ENCODE measurements around the gene PPP3CA.

The PPP3CA gene

DNA sequence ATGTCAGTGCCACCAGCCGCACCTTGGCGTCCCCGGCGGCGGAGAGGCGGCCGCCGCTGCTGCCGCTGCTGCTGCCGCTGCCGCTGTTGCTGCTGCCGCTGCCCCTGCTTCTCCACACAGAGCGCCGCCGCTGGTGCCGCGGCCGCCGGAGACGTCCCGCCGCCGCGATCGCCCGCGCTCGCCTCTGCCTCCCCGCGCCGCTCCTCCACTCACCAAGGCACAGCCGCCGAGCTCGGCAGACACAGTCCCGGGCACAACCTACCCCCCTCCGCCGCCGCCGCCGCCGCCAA is at the start of gene PPP3CA:
Gene PPP3CA, minus strand, starts transcription at position 260 of the 290 bp plus-strand sequence.
- no peak for DNase-seq (ENCODE audit: low spot score)

DNA sequence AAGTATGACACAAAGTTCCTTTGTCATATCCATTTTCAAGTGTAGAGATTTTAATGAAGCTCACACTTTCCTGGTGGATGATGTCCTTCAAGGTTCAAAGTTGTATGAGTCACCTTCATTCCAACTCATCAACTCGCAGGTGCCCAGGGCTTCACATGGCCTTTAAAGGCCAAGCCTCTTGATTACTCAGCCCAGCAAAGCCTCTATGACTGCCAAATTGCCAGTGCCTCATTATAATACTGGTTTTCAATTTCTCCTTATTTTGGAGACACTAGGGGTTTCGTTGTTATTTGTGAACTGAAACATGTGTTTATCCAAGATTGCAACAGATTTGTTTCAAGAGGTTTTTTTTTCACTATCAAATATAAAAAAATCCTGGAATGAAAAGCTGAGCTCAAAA is 45.9 kb upstream of the PPP3CA start:
- no peak for DNase-seq (ENCODE audit: low spot score)

DNA sequence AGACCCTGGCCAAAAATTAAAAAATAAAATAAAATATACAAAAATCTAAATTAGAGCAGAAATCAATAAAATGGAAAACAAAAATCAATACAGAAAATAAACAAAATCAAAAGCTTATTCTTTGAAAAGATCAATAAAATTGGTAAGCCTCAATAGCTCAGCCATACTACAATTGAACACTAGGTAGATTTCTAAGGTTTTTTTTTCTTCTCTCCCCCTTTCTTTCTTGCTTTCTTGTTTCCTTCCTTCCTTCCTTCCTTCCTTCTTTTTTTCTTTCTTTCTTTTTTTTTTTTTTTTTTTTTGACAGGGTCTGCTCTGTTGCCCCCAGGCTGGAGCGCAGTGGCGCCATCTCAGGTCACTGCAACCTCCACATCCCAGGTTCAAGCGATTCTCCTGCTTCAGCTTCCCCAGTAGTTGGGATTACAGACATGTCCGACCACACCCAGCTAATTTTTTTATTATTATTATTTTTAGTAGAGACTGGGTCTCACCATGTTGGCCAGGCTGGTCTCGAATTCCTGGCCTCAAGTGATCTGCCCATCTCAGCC is 23.4 kb upstream of the PPP3CA start:
- no peak for DNase-seq (ENCODE audit: low spot score)

DNA sequence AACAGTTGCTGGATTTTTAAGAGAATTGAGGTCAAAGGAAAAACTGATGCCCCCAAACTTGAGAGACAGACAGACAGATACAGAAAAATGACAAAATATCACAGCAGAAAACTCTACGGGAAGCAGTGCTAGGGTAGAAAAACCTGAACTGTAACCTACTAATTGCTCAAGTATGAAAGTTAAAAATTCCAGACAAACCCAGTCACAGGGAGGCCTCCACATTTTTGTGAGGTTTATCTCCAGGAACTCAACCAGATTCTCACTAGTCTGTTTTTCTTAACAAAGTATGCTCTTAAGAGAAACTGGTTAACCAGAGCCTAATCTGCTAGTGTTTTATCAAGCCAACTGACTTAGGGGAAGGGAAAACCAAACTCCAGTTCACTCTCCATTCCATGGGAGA is 19.9 kb upstream of the PPP3CA start:
- DNase-seq (ENCODE audit: low spot score), result no peak

DNA sequence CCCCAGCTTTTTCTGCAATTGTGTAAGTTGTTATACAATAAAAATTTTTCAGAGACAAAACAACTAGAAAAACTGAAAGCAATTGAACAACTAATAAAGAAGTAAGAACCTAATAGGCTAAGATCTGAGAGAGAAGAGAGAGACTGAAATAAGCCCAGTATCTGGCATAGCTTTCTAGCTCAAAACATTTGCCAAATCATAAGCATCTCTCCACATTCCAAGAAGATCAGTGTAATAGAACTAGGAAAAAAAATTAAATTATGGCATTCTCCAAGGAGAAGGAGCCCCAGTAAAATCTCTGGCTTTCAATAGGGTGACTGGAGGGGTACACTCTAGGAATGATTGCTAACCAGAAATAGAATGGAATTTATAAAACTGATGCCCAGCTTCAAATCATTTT is 19.0 kb upstream of the PPP3CA start:
- no peak for DNase-seq (ENCODE audit: low spot score)

DNA sequence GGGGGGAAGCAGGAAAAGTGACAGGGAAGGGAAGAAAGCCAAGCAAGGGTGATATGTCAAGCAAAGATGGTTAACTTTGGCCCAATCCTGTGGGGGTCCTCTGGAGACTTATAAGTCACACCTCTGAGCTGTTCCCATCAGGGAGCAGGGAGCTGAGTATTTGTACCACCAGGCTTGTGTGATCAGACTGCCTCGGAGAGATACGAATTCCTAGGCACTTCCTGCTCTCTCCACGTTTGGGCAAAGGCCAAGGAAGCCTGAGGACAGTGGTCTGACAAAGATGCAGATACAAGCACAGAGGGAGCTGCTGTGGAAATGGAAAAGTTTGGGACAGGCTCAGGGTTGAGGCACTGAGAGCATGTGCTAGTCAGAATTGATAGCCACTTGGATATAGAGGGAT is 10.4 kb upstream of the PPP3CA start:
- DNase-seq (ENCODE audit: low spot score), result no peak

DNA sequence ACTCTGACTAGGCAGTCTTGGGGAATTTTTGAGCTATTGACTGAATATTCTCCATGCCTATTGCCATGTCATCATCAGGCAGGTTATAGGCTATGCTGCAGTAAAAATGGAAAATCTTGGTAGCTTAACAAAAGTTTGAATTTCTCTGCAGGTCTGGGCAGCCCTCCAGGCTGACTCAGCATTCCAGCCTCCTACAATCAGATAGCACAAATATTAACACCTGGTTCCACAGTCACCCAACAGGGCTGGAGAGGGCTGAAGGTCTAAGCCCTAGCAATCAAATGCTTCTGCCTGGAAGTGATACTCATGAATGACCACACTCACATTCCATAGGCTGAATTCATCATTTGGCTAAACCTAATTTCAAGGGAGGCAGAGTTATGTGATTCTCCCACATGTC is 9.6 kb upstream of the PPP3CA start:
- DNase-seq (ENCODE audit: low spot score), result no peak

DNA sequence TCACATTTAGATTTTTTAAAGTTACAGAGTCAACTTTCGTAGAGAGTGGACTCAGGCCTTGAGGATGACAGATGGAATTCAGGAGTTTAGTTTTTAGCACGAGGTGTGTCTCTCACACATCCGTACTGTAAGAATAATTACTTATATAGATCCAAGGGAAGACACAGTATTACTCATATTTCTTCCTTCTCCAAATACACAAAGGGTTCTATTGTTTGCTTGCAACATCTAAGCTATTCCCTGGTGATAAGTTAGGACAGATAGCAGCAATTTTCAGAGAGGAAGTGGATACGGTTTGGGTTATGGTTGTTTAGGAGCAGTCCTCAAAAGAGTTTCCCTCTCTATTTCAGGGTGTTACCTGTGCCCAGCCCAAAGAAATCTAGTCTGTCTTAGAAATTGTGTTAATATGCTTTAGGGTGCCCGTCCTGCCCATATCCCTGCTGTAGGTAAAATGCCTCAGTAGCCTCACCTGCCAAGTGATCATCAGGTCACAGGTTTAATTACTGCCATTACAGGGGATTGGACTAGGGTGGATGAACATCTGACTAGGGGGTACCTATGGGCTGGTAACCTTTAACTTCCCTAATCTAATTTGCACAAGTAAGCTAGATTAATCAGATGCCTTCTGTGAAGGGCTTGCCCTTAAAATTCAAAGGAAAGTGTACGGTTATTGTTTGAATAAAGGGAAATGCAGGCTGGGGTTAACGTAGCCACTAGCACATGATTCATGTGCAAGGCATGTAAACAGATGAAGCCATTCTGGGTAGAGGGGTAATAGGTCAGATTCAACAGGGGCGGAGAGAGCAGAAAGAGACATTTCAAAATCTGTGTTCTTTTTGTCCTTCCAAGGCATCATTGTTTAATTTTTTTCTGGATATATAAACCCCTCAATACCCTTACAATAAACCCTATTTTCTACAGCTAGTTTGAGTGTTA is 8.7 kb upstream of the PPP3CA start:
- DNase-seq (ENCODE audit: low spot score), result no peak

DNA sequence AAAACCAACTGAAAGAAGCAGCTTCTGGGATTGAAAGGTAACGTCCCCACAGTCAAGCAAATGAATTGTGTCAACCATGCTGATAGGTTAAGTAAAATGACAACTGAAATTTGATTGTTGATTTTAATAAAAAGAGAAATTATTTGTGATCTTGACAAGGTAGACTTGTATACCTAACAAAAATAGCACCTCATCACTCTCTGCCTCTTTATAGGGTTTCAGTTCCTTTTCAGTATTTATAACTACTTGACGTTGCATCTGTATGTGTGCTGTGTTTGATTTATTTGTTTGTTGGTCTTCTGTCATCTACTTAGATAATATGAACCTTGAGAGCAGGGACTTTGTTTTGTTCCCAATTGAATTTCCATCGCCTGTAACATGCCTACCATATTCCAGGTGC is 7.9 kb upstream of the PPP3CA start:
- DNase-seq (ENCODE audit: low spot score), result no peak

DNA sequence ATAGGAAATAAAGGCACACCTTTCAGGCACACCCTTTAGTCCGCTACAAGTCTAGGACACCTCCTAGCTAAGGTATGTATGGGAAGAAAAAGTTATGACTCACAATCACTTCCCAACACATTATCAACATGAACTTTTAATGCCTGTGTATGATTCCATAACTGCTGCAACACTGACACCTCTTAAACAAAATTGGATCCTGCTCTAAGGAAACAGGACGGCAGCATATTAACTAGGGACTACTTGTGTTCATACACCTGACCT is 2.4 kb upstream of the PPP3CA start:
- DNase-seq (ENCODE audit: low spot score), result no peak

DNA sequence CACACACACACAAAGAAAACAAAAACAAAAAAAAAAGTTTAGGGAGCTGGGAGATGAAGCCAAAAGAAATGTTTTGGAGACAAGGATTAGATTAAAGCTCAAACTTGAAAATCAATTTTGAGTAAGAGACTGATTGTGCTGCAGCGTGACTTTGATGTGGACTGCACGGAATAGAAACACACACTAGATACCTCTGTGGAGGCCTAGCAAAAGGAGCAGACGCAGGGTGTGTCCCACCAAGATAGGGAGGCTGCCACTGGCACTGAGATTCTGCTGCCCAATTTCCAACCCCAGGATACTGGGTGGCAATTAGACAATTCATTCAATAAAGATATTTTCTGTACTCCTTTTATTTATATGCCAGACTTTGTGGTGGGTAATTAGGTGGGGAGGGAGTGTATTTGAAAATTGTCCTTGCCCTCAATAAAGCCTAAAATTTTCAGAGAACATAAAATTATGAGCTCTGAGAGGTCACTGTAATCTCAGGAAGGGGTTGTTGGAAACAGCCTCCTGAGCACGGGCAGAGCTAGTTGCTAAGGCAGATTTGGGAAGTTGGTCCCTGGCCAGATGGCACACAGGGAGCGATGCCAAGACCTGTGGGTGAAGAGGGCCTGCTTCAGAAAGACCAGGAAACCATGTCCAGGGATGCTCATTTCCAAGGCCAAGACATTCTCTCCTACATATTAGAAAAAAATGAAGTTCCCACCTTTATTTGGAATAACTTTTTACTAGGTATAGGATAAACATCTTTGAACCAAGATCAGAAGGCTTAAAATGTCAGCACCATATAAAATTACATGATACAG is 1.9 kb upstream of the PPP3CA start:
- no peak for DNase-seq (ENCODE audit: low spot score)

DNA sequence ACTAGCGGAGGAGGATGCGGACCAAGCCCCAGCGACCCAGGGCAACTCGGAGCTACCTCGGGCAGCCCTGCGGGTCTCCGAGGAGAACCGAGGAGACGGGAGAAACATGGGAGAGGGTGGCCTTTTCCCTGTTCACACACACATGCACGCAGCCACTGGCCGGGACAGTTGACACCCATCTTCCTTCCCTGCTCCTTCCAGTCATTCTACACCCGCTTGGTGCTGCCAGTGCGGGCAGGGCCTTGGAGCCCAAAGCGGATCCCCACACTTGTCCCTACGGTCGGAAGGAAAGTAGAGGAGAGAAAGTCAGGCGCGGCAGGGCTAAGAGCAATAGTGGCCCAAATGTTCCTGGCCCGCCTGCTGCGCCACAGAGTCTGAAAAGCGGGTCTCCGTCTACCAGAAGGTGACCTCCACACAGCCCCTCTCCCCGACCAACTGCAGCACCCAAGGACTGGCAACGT is 1.1 kb upstream of the PPP3CA start:
- DNase-seq (ENCODE audit: low spot score), result no peak

DNA sequence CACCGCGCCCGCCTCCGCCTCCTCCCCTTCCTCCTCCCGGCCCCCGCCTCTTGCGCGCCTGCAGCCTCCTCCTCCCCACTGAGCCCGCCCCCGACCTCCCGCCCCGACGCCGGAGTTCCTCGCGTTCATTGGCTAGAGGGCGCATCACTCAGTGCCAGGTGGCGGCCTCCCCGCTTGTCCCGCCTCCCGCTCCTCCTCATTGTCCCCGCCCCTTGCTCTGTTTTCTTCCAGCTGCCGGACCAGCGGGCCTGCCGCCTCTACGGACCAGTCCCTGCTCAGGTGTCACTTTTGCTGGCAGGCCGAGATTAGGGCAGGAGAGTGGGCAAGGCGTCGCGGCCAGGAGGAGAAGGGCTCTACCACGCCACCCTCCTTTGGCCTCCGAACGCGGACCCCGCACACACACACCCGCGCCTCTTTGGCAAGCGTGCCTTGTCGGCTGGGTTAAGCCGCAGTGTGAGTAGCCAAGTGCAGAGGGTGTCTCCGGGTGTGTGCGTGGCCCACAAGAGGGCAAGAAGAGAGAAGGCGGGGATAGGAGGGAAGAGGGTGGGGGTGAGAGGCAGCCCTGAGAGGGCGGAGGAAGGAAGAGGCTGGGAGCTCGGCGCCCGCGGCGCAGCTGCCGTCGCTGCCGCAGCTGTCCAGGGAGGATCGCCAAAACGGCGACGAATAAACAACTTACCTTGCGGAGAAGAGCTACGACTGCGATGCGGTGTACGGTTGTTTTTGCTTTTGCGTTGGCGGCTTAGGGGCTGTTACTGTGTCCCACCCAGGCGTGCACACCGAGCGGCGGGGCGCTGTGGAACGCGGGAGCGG is 436 bp upstream of the PPP3CA start:
- peak; percentile 99 for DNase-seq (ENCODE audit: low spot score)

DNA sequence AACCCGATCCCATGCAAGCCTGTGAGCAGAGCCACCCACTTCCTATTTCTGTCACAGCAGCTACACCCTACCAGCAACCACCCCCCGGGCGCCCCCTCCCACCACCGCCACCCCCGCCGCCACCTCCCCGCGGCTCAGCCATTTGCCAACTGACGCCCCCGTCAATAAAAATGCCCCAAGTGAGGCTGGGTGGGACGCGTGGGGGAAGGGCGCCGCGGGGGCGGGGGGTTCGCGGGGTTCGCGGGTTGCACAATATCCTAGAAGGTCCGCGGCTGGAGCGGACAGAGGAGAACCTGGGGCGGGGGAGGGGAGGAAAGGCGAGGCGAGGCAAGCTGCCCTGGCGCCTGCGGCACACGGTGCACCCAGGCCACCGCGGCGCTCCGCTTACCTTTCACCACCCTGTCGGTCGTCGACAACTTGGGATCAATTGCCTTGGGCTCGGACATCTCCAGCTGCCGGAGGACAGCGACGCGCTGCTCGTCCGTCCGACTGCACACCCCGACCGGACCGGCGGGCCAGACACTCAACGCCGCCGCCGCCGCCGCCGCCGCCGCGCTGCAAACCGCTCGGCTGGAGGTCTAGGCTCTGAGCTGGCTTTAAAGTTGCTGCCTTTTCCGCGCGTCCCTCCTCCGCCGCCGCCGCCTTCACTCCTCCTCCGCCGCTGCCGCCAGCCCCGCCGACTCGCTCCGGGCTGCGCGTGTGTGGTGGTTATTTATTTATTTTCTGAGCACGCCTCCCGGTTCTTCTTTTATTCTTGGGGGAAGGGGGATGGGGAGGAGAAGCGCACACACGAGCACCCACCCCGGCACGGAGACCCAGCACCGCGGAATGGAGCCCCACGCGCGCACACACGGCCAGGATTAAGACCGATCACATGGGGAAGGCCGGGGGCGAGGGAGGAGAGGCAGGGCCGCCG is 717 bp downstream of the PPP3CA start:
- peak; percentile 48 for DNase-seq (ENCODE audit: low spot score)

DNA sequence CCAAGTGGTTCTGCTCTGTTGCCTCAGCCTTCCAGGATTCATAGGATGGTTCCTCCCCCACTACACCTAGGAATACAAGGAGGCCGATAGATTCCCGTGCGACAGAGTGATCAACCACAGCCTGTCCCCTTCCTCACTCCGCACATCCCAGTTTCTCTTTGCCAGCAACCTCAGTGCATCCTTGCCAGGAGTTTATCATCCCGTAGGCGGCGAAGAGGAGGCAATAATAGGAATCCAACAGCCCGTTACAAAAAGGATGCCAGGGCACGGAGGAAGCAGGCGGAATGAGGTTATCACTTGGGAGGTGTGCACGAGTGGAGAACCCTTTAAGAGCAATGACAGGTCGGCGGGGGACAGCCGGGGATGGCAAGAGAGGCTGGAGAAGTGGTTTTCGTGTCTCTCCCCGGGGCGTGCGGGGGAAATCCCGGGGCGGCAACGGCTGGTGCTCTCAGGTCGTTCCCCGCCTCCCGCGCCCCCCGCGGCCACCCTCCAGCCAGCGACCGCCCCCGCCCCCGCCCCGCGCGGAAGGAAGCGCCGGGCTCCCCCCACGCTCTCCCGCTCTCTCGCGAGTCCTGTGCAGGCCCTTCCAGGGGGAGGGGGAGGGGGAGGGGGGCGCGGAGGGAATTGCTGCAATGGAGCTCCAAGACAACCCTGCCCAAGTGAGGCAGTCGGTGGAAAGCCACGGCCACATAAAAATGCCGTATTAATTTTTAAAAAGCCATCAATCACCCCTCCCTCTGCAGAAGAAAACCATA is 1.6 kb downstream of the PPP3CA start:
- DNase-seq (ENCODE audit: low spot score), result peak; percentile 56

DNA sequence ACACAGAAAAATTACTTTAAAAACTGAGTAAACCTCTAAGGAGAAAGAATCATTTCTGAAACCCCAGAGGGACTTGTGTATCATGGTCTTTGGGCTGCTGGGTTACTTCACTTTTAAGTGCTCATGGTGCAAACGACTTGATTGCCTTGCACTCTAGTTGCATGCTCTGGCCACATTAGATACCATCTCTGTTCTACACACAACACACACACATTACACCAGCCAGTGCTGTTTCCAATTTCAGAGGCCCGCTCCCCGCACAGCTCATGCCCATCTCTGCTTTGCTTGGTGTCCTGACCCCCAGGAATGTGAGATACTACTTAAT is 2.1 kb downstream of the PPP3CA start:
- DNase-seq (ENCODE audit: low spot score), result no peak

DNA sequence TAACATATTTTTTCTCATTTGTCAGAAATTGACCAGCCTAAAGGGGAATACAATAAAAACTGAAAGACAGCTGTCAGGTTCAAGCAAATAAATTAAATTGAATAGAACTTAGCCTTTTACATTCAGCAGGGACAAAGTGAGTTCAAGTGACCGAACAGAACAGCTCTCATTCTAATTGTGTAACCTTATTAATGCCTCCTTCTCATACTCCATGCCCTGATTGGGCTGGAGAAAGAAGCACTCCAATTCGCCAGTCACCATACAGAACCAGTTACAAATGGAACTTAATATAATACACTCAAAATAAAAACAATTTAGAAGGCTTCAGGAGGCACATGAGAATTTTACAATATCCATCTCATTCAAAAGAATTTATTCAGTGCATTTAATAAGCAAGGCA is 8.0 kb downstream of the PPP3CA start:
- DNase-seq (ENCODE audit: low spot score), result no peak

DNA sequence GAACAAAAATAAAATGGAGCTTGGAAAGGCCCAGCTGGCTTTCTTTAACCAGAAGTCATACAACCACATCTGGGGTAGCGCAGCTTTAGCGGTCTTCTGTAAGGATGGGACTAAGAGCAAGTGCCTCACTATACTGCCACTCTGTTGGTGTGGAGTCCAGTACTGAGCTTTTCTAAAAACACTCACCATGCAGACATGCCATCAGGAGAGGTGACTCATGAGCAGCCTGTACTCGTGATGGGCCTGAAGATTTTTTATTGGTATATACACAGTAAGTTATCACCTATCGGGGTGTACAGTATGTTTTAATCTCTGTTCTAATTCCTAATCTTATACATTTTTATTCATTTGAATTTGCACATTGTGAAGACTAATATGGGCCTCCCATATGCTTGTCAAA is 9.6 kb downstream of the PPP3CA start:
- no peak for DNase-seq (ENCODE audit: low spot score)

DNA sequence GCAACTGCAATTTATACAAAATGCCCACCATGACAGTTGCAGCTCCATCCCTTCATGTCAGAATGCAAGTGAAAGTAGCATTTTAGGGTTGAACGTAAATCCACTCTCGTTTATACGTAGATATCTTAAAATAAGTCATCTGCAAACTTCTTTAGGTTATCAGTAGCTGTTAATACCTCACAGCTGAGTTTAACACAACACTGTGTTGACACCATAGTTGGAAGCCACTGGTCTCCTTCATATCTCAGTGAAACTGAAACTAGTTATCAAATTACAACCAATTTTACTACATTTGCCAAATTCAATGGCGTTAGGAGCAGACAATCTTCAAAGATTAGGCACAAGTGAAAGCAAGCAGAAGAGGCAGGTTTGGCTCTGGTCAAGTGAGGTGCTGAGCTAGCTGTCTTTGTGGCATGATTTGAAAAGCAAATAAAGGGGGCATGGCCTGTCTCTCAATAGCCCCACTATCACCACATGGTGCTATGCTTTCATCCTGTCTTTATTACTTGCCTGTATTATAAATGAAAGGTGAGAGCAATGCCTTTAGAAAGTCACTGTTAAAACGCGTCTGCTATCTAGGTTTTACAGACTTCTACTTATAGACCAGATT is 12.3 kb downstream of the PPP3CA start:
- DNase-seq (ENCODE audit: low spot score), result no peak

DNA sequence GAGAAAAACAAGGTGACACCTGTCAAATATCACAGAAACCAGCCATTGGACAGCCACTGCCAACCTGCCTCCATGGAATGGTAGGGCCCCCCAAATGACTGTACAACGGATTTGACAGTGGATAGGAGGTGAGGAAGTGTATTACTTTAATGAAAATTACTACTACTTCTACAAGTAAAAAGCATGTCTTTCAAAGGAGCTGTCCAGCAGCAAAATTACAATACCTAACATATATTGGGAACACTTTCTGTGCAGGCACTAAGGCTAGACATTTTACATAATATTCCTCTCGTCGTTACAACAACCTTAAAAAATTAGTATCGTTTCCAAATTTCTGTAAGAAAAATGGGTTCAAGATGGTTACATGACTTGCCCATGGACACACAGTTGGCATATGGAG is 14.9 kb downstream of the PPP3CA start:
- DNase-seq (ENCODE audit: low spot score), result no peak
